ENCODE measurements around the gene SH3GLB1. TPM values are rescaled to one million over a fixed set of nuclear protein-coding genes. Genes with fewer than 3 reads are reported as not detected.

The SH3GLB1 gene
- total and polyA plus RNA-seq, 9 of the 15 experiments (the other 6 are each of a cell fraction or from before 2014, with no cell fraction given) = 8.6 to 34.2 (median 24.2) TPM

- Histone ChIP-seq H3K27me3 (ENCODE audit: control insufficient read depth in 2 of 2, insufficient read depth in 2 of 2, low read length in 2 of 2) (no peaks in the 10 kb centered on the region), H4K20me1 (replicated peaks; ENCODE audit: control insufficient read depth, insufficient read depth, low read length) (no peaks in the 10 kb centered on the region; the same call in 1 of the 2 replicates), H3K36me3 (ENCODE audit: control insufficient read depth, insufficient read depth, low read length) (no peaks in the 10 kb centered on the region), H3K9me3 (replicated peaks; ENCODE audit: control insufficient read depth, insufficient read depth, low read depth, low read length) (no peaks in the 10 kb centered on the region), H3K9me1 (ENCODE audit: control insufficient read depth, insufficient read depth, low read length) (no peaks in the 10 kb centered on the region), H3K4me1 (replicated peaks in 1 of 2; ENCODE audit: control insufficient read depth in 2 of 2, insufficient read depth in 2 of 2, low read length in 2 of 2) (peaks cover 8 to 18% of the 10 kb centered on the region in 2 experiments), H3K9ac (ENCODE audit: insufficient read depth in 1 of 2, low read depth in 2 of 2, low read length in 2 of 2) (no peak overlapping the region), H2AFZ (ENCODE audit: low read depth, low read length) (no peak overlapping the region), H3K27ac (ENCODE audit: extremely low read depth, low read depth, low read length) (no peak overlapping the region), H3K4me3 (no peak overlapping the region), H3K79me2 (ENCODE audit: control insufficient read depth, insufficient read depth, low read length) (no peaks in the 10 kb centered on the region), H3K4me2 (ENCODE audit: insufficient read depth, low read length) (no peak overlapping the region)
- DNase-seq (ENCODE audit: extremely low read depth in 1 of 4, low spot score in 3 of 4) (no peak), FAIRE-seq (no peak), ATAC-seq (no peak)
- in situ Hi-C loops (cut with MboI) = no loop called here
- BruUV-seq (replicated peaks) = no TSS peak
- intact Hi-C loops (cut with micrococcal nuclease) = no loop called here
- ChIA-PET CTCF (ENCODE audit: low intra/inter-chr PET ratio) (no interaction called here), POLR2A (no interaction called here)
- TF ChIP-seq ZBTB9 (CRISPR knock-in tag; IDR thresholded peaks at IDR 0.05) = no peak
- TF ChIP-seq FOXJ3 (CRISPR knock-in tag; IDR thresholded peaks at IDR 0.05) = no peak
- no peak for TF ChIP-seq LARP7 (IDR thresholded peaks at IDR 0.05)
- no peak for TF ChIP-seq KDM5B (IDR thresholded peaks at IDR 0.05; ENCODE audit: insufficient replicate concordance, low read depth, low read length)
- TF ChIP-seq USF1 (CRISPR knock-in tag; IDR thresholded peaks at IDR 0.05) = no peak
- no peak for TF ChIP-seq TCF7L2 (IDR thresholded peaks at IDR 0.05; ENCODE audit: low read depth, low read length)
- TF ChIP-seq HINFP (tag; conservative IDR thresholded peaks at IDR 0.05; ENCODE audit: low read depth) = no peak
- no peak for TF ChIP-seq PHF20 (IDR thresholded peaks at IDR 0.05; ENCODE audit: partially characterized antibody)
- no peak for TF ChIP-seq ZNF133 (CRISPR knock-in tag; IDR thresholded peaks at IDR 0.05)
- no peak for TF ChIP-seq LEF1 (IDR thresholded peaks at IDR 0.05)
- no peak for TF ChIP-seq ZMIZ1 (IDR thresholded peaks at IDR 0.05; ENCODE audit: low read depth in 2 of 2, low read length in 2 of 2)
- TF ChIP-seq E4F1 (CRISPR knock-in tag; IDR thresholded peaks at IDR 0.05; ENCODE audit: borderline replicate concordance) = no peak
- TF ChIP-seq DDX20 (tag; IDR thresholded peaks at IDR 0.05; ENCODE audit: low read depth) = no peak
- no peak for TF ChIP-seq ZNF431 (CRISPR knock-in tag; IDR thresholded peaks at IDR 0.05)
These were observed 90.9 kb downstream of the SH3GLB1 start for GRCh38 chr1:86795316-86795715.

Data from K562 (cell line).